CD1c-positive myeloid dendritic cell (primary cell): Measurements from ENCODE around the gene PRKAA2.

Experiments
- DNase-seq: peaks from one replicate; pipeline ENCODE4 v3.0.0-alpha.2; 2016; ENCODE audit errors: extremely low spot score

PRKAA2 gene

GRCh38 chr1:56712150-56712549, 67.0 kb downstream of the PRKAA2 start:
- DNase-seq: no peak

GRCh38 chr1:56713112-56713511, 68.0 kb downstream of the PRKAA2 start:
- DNase-seq: no peak

GRCh38 chr1:56715156-56715555, 70.0 kb downstream of the PRKAA2 start:
- no peak for DNase-seq

- DNase-seq: no peak
Observed at GRCh38 chr1:56719171-56719570, 74.1 kb downstream of the PRKAA2 start.

- DNase-seq: no peak
Observed at GRCh38 chr1:56726706-56727105, 81.6 kb downstream of the PRKAA2 start.

GRCh38 chr1:56728964-56729363, 83.8 kb downstream of the PRKAA2 start:
- DNase-seq: no peak

- DNase-seq: no peak
Observed at GRCh38 chr1:56745231-56745630, 100.1 kb downstream of the PRKAA2 start.

GRCh38 chr1:56754708-56755479, 109.8 kb downstream of the PRKAA2 start:
- no peak for DNase-seq

- no peak for DNase-seq
Observed at GRCh38 chr1:56755911-56756310, 110.8 kb downstream of the PRKAA2 start.

- no peak for DNase-seq
Observed at GRCh38 chr1:56758135-56758534, 113.0 kb downstream of the PRKAA2 start.

- no peak for DNase-seq
Observed at GRCh38 chr1:56758794-56759193, 113.7 kb downstream of the PRKAA2 start.
